ENCODE measurements around the gene GRIK4. TPM values are rescaled to one million over a fixed set of nuclear protein-coding genes. Genes with fewer than 3 reads are reported as not detected.
"Not testable (repeated sequence)": the region's sequence is repeated elsewhere in the genome, so short reads cannot be mapped to it uniquely, and the experiment has no call there.

Gene GRIK4
- polyA plus RNA-seq, 1 experiment = not detected

GRCh38 chr11:120759046-120759445, 247.5 kb downstream of the GRIK4 start:
- H3K4me3 ChIP-seq (ENCODE audit: low read depth, low read length) = no peak overlapping the region
- POLR2A ChIA-PET = no interaction called here
- TF ChIP-seq CTCF (IDR thresholded peaks at IDR 0.05; ENCODE audit: insufficient read depth, low read depth, low read length) = no peak
- CTCF ChIA-PET = interaction anchor here (0.6 to 1.2 kb wide), 2 partner anchors 74 to 360 kb away, joined by 3 to 5 read pairs; no protein-coding TSS in a partner anchor
- no peaks in the 10 kb centered on the region for H3K27me3 ChIP-seq (ENCODE audit: control insufficient read depth, insufficient read depth, low read length)
- no peaks in the 10 kb centered on the region for H3K36me3 ChIP-seq (ENCODE audit: control insufficient read depth, insufficient read depth, low read length)
- no peak for DNase-seq (ENCODE audit: low read depth)

GRCh38 chr11:120765710-120766109, 254.2 kb downstream of the GRIK4 start:
- H3K27me3 ChIP-seq (ENCODE audit: control insufficient read depth, insufficient read depth, low read length); POLR2A ChIA-PET; H3K4me3 ChIP-seq (ENCODE audit: low read depth, low read length); H3K36me3 ChIP-seq (ENCODE audit: control insufficient read depth, insufficient read depth, low read length); DNase-seq (ENCODE audit: low read depth): not testable (repeated sequence)
- CTCF ChIA-PET = interaction anchor here (1.2 kb wide), 1 partner anchor 80 kb away, joined by 3 read pairs; no protein-coding TSS in a partner anchor

DNA sequence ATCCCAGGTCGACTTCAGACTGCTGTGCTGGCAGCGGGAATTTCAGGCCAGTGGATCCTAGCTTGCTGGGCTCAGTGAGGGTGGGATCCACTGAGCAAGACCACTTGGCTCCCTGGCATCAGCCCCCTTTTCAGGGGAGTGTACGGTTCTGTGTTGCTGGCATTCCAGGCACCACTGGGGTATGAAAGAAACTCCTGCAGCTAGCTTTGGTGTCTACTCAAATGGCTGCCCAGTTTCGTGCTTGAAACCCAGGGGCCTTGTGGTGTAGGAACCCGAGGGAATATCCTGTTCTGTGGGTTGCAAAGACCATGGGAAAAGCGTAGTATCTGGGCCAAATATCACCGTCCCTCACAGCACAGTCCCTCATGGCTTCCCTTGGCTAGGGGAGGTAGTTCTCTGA, 254.8 kb downstream of the GRIK4 start:
- no peak for DNase-seq (ENCODE audit: low read depth)
- Histone ChIP-seq H3K4me3 (ENCODE audit: low read depth, low read length) (no peak overlapping the region), H3K27me3 (ENCODE audit: control insufficient read depth, insufficient read depth, low read length) (no peaks in the 10 kb centered on the region), H3K36me3 (ENCODE audit: control insufficient read depth, insufficient read depth, low read length) (no peaks in the 10 kb centered on the region)
- ChIA-PET CTCF (interaction anchor here (1.2 kb wide), 1 partner anchor 80 kb away, joined by 3 read pairs; no protein-coding TSS in a partner anchor), POLR2A (no interaction called here)
- no peak for TF ChIP-seq CTCF (IDR thresholded peaks at IDR 0.05; ENCODE audit: insufficient read depth, low read depth, low read length)

- ChIA-PET POLR2A (no interaction called here), CTCF (interaction anchor here (1.5 kb wide), 1 partner anchor 33 kb away, joined by 6 read pairs; no protein-coding TSS in a partner anchor)
- no peaks in the 10 kb centered on the region for H3K36me3 ChIP-seq (ENCODE audit: control insufficient read depth, insufficient read depth, low read length)
- TF ChIP-seq CTCF (IDR thresholded peaks at IDR 0.05; ENCODE audit: insufficient read depth, low read depth, low read length) = no peak
- H3K27me3 ChIP-seq (ENCODE audit: control insufficient read depth, insufficient read depth, low read length) = no peaks in the 10 kb centered on the region
- no peak overlapping the region for H3K4me3 ChIP-seq (ENCODE audit: low read depth, low read length)
- no peak for DNase-seq (ENCODE audit: low read depth)
Observed at GRCh38 chr11:120768949-120769348, 257.4 kb downstream of the GRIK4 start.

DNA sequence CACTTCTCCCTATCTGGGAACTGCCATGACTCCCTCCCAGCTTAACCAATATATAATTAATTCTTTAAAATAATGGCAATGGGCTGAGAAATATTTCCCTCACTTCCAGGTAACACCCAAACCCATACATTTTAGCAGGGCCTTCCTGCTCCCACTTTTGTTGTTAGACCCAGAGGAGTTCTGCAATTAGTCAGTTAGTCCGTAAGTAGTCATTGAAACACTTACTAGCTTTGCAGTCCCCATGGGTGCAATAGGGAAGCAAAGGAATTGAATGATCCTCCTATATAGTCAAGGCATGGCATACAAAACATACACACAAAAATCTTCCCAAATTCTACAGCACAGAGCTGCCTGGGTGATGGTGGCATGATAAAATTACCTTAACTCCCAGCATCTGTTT, 258.4 kb downstream of the GRIK4 start:
- H3K4me3 ChIP-seq (ENCODE audit: low read depth, low read length) = no peak overlapping the region
- ChIA-PET POLR2A (no interaction called here), CTCF (interaction anchor here (1.5 kb wide), 1 partner anchor 32 kb away, joined by 6 read pairs; no protein-coding TSS in a partner anchor)
- no peak for TF ChIP-seq CTCF (IDR thresholded peaks at IDR 0.05; ENCODE audit: insufficient read depth, low read depth, low read length)
- H3K27me3 ChIP-seq (ENCODE audit: control insufficient read depth, insufficient read depth, low read length) = no peaks in the 10 kb centered on the region
- H3K36me3 ChIP-seq (ENCODE audit: control insufficient read depth, insufficient read depth, low read length) = no peaks in the 10 kb centered on the region
- no peak for DNase-seq (ENCODE audit: low read depth)

GRCh38 chr11:120771551-120772060, 260.1 kb downstream of the GRIK4 start:
- ChIA-PET POLR2A (no interaction called here), CTCF (no interaction called here)
- TF ChIP-seq CTCF (IDR thresholded peaks at IDR 0.05; ENCODE audit: insufficient read depth, low read depth, low read length) = no peak
- Histone ChIP-seq H3K36me3 (ENCODE audit: control insufficient read depth, insufficient read depth, low read length) (no peaks in the 10 kb centered on the region), H3K4me3 (ENCODE audit: low read depth, low read length) (no peak overlapping the region), H3K27me3 (ENCODE audit: control insufficient read depth, insufficient read depth, low read length) (no peaks in the 10 kb centered on the region)
- DNase-seq (ENCODE audit: low read depth) = no peak

All from BJ (cell line).